Omental fat pad (tissue), 4 donors: Measurements from ENCODE around the gene CARD11. TPM values are rescaled to one million over a fixed set of nuclear protein-coding genes. Genes with fewer than 3 reads are reported as not detected.

Source experiments
- ATAC-seq: fragments of 150-250 bp; one replicate; pipeline ENCODE4 v1.9.1; 2016; ENCODE audit warnings: mild to moderate bottlenecking, moderate library complexity; ENCODE audit not compliant: low FRiP score
- DNase-seq: peaks from one replicate; pipeline ENCODE4 v3.0.0-alpha.2; 2019; ENCODE audit warnings: low spot score
- total RNA-seq, 4 donors: library from RNA; depleted of rRNA; stranded (reverse); fragments of >200 nt; gene quantifications; one replicate each; pipeline ENCODE4 v1.1.0, GENCODE V29; 2016
- TF ChIP-seq, protein P1 (sequence below), 3 donors: fragments of 450-650 bp; IDR thresholded peaks; one replicate each; pipeline ENCODE4 v1.5.1; 2016 to 2017; ENCODE audit warnings: antibody characterized with exemption in 3 of 3, mild to moderate bottlenecking in 3 of 3, moderate library complexity in 2 of 3

Gene CARD11
- total RNA-seq, 4 donors from 2014 or later: 0.75 to 1.4 (median 1.0) TPM

DNA sequence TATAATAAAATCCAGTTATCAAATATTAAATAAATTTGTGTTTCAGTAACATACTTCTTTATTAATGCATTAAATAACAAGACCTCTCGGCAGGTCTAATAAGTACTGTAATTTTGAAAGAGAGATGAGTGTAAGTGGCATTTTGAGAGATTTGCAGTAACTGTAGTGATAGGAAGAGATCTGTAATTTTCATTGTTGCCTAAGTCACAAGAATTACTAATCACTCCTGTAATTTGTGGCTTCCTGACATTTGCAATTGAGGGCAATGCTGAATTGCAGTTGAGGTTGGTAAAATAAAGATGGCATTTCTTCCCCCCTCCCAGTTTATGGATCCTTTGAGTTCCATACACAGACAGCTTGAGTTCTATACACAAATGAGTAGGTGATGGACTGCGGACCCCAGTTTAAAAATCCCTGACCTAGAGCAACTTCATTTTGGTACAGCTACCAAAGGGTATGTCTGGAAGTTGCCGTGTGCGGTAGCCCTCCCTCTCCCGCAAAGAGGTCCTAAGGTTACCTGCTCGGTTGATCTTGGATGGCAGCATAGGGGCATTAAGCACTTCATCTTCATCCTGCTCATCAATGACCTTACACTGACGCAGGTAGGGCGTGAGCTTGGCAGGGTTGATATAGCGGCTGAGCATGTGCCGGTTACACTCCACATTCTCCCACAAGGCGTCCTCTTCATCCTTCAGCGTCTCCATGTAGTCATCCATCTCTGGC lies 96.4 kb downstream of the CARD11 start:
- DNase-seq: peak; percentile 11
- no peak for ATAC-seq
- TF ChIP-seq, protein P1, sequence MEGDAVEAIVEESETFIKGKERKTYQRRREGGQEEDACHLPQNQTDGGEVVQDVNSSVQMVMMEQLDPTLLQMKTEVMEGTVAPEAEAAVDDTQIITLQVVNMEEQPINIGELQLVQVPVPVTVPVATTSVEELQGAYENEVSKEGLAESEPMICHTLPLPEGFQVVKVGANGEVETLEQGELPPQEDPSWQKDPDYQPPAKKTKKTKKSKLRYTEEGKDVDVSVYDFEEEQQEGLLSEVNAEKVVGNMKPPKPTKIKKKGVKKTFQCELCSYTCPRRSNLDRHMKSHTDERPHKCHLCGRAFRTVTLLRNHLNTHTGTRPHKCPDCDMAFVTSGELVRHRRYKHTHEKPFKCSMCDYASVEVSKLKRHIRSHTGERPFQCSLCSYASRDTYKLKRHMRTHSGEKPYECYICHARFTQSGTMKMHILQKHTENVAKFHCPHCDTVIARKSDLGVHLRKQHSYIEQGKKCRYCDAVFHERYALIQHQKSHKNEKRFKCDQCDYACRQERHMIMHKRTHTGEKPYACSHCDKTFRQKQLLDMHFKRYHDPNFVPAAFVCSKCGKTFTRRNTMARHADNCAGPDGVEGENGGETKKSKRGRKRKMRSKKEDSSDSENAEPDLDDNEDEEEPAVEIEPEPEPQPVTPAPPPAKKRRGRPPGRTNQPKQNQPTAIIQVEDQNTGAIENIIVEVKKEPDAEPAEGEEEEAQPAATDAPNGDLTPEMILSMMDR (IDR thresholded peaks at IDR 0.05): no peak

DNA sequence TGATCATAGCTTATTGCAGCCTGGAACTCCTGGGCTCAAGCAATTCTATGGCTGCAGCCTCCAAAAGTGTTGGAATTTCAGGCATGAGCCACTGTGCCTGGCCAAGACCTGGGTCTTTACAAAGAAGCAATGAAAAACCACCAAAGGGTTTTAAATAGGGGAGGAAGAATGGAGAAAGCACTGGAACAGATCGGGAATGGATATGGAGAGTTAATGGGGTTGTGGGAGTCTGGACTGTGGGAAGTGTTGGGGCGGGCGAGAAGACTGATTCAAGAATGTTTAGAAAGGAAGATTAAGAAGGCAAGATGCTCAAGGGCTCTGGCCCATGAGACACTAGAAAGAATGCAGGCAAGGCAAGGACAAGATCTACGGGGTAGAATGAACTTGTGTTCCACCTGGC lies 98.5 kb downstream of the CARD11 start:
- ATAC-seq: no peak
- TF ChIP-seq, protein P1 (IDR thresholded peaks at IDR 0.05): no peak
- no peak for DNase-seq

DNA sequence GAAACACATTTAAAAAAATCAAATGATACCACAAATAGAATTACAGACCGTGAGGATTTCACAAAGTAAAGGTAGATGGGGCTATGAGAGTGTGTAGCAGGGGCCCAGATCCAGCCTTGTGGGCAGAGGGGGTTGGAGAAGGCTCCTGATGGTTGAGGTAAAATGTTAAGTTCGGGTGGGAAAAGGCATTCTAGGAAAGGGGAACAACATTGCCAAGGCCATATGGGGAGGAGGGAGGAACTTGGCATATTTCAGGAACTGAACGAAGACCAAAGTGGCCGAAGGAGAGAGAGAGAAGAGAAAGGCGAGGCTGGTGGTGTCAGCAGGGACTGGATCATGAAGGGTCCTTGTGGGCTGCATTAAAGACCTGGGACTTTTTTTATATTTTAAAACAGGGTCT lies 98.9 kb downstream of the CARD11 start:
- no peak for ATAC-seq
- TF ChIP-seq, protein P1 (IDR thresholded peaks at IDR 0.05): no peak
- DNase-seq: no peak

DNA sequence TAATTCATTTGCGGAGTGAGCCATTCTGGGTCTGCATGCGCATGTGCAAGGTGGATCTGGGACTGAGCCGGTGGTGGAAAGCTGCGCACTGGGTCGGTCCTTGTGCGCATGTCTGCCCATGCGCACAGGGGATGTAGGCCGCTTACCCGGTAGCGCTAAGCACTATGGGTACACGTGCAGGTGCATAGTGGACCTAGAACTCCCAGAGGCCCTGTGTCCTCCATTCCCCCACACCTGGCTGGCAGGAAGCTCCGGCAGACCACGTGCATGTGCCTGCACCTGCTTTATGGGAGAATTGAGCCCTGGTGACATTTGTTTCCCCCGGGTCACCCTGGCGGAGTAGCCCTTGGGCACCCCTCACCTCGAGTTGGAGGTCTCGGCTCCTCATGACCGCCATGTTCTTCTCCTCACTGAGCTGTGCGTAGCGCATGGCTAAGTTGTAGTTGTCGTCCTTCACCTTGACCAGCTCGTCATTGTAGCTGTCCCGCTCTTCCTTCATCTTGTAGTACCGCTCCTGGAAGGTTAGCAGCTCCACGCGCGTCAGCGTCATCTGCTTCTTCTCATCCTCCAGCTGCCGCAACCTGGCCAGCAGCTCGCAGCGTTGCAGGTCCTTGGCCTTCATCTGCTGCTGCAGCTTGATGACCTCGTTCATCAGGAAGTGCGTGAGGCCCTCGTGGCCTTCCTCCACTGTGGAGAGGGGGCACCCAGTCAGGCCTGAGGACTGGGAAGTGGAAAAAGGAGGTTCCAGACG lies 99.6 kb downstream of the CARD11 start:
- peak; percentile 7 for DNase-seq
- ATAC-seq: no peak
- TF ChIP-seq, protein P1 (IDR thresholded peaks at IDR 0.05): no peak

DNA sequence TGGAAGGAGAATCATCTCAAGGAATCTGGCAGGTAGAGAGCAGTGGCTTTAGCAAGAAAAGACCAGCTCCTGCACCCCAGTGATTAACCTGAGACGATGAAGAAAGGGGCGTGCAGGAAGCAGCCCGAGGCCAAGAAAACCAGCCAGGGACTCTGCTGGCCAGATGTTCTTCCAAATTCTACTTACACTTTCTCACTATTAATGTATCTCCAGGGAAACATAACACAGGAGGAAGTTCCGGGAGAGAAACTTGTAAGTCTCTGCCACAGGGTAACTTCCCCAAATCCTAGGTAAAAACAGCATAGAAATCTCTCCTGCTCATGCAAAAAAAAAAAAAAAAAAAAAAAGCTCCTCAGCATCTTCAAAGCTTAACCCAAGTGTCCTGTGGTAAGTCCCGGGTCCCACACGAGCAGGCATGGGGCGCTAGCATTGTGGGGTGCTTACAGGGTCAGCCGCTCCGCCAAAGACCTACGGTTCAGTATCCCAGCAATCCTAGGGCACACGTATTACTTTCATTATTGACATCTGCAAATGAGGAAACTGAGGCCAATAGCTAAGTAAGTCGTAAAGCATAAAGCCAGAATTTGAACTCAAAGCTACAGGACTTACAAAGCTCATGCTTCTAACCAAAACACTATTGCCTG lies 102.3 kb downstream of the CARD11 start:
- no peak for DNase-seq
- no peak for ATAC-seq
- TF ChIP-seq, protein P1 (IDR thresholded peaks at IDR 0.05): no peak

DNA sequence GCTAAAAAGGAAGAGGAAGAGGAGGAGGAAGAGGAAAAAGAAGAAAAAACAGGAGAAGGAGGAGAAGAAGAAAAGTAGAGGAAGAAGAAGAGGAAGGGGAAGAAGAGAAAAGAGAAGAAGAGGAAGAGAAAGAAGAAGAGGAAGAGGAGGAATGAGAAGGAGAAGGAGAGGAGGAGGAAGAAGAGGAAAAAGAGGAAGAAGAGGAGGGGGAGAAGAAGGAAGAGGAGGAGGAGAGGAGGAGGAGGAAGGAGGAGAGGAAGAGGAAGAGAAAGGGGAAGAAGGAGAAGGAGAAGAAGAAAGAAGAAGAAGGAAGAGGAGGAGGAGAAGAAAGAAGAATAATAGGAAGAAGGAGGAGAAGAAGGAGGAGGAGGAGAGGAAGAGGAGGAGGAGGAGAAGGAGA lies 103.2 kb downstream of the CARD11 start:
- DNase-seq (no peak), ATAC-seq (no peak)
- TF ChIP-seq, protein P1 (IDR thresholded peaks at IDR 0.05): no peak
